OCI-M2 (cell line): ENCODE measurements around the gene EZR.

Experiments used
- DNase-seq: peaks from one replicate; lab custom pipeline; 2025; ENCODE audit not compliant: unreplicated experiment; lab: John Stamatoyannopoulos, UW

Gene EZR

DNA sequence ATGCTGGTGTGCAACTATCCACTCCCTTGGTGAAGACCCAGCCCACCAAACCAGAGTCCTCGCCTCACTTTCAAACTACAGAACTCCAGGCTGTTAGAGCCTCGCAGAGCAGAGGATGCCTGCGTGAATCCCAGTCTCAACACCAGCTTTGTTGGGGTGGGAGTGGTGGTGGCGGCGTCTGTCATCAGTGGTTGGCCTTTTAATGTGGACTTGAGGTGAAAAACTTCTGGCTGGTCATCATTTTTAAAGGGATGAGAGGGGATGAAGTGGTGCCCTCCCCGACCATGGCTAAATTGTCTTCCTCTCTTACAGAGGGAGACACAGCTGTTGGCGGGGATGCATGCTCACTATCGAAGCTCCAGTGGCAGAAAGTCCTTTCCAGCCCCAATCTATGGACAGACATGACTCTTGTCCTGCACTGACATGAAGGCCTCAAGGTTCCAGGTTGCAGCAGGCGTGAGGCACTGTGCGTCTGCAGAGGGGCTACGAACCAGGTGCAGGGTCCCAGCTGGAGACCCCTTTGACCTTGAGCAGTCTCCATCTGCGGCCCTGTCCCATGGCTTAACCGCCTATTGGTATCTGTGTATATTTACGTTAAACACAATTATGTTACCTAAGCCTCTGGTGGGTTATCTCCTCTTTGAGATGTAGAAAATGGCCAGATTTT is 54.9 kb downstream of the EZR start:
- DNase-seq, result no peak

DNA sequence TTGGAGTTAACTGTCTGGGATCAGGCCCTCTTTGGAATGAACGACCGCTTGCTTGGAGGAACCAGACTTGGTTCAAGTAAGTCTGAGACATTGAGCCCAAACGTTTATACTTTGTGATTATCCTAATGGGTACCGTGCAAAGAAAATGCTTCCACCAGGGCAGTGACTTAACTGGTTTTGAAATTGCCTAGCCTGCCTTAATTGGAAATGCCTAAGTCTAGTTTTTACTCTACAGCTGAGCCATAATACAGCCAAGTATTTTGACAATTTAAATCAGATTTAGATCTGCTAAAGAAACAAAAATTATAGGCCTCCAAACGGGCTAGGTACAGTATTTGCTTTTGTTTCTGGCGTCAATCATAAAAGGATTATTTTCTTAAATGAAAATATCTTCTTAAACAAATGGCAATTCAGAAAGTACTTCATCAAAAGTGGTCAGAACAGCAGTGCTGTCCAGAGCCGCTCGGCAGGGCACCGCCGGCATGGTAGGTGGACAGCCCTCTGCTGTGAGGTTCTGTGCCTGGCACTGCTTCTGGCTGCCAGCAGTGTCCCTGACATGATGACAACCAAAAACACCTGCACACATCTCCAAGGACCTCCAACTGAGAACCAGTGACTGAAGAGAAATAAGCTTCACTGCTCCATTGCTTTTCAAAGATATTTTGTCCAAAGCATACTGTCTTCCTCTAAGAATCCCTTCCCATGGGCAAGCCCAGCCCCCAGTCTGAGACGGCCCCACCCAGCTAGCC is 55.6 kb downstream of the EZR start:
- no peak for DNase-seq

DNA sequence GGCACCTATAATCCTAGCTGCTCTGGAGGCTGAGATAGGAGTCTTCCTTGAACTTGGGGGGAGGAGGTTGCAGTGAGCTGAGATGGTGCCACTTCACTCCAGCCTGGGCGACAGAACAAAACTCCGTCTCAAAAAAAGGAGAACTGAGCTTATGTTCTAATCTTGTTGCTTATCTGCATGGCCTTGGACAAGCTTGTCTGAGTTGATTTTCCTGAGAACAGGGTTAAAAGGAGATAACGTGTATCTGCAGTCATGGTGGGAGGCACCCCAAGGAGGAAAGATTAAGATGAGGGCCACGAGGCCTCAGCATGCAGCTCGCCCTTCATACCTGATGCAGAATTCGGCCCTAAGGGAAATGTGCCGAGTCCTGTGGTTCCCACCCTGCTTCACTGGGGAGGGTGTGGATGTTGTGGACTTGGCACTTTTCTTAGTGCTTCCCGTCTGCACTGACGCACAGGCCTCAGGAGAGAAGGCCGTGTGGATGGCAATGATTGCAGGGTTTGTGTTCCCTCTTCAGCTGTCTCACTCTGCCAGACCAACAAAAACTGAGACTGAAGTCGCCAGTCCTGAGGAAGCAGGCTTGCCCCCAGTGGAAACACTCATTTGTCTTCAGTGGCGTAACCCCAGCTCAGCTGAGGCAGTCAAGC is 56.3 kb downstream of the EZR start:
- DNase-seq, result peak; percentile 13

DNA sequence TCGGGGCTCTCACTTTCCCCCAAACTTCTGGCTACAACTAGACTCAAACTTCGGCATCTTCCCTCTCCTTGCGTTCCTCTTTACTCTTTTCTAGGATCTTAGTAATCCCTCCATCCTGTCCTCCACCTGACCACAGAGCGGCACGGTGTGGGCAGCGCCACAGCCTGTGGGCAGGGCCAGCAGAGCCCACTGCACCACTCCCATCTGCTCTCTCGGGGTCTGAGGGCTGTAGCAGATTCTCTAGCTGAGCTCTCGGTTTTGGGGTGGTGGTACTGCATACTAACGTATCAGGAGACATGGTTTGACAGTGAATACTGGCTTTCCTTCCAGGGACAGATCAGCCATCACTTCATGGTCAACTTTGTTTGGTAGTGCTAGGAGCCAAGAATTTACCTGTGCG is 57.4 kb downstream of the EZR start:
- DNase-seq, result no peak

DNA sequence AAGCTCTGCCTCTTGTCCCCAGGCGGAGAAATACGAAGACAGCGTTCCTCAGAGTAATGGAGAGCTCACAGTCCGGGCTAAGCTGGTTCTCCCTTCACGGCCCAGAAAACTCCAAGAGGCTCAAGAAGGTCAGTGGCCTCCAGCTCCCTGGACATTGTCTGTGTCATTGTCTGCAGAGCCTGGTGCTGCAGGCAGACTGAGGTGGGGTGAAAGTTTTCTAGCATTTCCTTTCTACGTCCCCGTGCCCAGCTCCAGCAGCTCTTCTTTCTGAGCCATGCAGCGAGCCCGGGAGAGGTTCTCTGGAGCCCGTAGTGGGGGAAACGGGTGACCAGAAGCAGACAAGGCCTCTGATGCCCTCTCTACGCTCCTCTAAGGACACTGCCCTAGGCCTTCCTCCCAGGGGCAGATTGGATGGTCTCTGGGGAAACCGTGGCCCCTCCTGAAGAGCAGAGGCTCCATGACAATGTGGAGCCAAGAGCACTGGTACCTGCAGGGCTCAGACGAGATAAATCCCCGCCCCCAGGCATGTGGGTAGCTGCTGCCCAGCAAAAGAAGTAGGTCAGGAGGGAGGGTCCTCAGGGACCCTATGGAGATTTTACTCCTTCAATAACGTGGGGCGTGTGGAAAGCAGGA is 58.4 kb downstream of the EZR start:
- DNase-seq, result no peak

DNA sequence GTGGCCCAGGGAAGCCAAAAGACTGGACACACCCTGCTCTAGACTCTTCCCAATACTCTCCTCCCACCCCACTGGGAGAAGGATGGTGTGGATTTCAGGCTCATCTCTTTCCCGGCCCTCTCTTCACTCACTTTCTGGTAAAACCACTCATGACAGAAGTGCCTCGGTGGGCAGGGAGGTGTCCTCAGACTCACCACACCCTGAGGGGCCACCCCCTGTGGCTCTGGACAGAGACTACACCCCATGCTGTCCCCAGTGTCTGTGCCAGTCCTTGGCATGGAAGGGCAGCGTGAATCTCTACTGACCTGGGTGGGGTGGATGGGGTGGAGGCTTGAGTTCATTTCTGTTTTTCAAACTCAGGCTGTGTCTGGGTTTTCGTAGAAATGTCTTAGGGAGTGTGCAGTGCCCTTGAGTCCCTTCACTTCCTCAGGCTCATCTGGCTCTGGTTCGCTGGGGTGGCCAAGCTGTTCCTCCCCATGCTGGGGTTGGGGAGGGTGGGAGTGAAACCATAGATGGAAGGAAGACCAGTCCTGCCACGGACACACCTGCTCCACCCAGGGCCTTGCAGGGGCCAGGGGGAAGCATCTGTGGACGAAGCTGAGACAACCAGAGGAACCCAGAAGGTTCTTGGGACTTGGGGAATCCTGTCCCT is 59.1 kb downstream of the EZR start:
- no peak for DNase-seq

DNA sequence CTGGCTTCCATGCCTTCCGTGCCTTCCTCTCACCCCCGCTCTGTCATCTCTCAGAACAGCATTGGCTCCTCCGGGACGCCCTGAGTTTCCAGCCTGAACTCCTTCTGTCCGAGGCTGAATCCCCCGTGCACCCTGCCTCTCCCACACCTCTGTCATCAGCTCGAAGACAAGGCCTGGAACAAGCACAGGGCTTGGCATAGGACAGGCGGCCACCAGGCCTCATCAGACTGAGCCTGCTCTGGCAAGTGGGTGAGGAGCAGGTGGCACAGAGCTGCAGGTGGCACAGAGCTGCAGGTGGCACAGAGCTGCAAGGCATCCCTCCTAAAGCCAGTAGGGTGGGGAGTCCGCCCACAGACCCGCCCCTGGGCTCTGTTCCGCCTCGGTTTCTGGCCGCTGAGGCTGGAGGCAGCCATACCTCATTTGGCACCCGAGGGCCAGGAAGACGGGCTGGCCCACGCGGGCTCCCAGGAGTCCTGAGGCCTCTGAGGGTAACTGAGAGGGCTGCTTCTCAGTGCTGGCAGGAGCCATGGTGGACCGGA is 60.2 kb downstream of the EZR start:
- DNase-seq, result no peak

DNA sequence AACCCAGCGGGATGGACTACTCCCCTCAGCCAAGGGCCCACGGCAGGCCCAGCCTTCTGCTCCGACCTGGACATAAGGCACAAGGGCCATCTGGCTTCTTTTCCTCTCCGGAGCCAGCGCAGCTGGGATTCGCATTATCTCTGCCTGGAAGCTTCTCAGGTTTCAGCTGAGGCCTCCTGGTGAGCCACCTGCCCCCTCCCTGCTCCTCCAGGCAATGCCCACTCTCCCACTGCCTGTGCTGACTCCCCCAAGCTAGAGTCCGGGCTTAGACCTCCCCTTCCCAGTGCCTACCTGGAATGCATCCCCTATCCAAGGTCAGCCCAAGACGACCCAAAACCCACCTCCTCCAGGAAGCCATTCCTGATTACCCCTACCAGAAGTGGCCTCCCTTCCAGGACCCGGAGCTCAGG is 60.7 kb downstream of the EZR start:
- no peak for DNase-seq

DNA sequence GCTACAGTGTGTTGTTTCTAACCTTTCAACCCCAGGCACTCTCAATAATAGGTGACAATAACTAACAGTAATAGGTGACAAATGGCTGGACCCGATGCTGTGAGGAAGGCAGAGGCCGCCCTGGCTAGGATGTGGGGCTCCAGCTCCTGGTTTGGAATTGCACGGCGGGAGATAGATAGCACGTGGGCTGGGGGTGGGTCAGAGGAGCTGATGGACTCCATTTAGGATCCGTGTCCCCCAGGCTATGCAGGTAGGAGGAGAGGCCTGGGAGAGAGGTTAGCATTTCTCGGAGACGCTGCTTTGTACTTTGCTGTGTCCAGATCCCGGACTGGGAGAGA is 61.4 kb downstream of the EZR start:
- no peak for DNase-seq

DNA sequence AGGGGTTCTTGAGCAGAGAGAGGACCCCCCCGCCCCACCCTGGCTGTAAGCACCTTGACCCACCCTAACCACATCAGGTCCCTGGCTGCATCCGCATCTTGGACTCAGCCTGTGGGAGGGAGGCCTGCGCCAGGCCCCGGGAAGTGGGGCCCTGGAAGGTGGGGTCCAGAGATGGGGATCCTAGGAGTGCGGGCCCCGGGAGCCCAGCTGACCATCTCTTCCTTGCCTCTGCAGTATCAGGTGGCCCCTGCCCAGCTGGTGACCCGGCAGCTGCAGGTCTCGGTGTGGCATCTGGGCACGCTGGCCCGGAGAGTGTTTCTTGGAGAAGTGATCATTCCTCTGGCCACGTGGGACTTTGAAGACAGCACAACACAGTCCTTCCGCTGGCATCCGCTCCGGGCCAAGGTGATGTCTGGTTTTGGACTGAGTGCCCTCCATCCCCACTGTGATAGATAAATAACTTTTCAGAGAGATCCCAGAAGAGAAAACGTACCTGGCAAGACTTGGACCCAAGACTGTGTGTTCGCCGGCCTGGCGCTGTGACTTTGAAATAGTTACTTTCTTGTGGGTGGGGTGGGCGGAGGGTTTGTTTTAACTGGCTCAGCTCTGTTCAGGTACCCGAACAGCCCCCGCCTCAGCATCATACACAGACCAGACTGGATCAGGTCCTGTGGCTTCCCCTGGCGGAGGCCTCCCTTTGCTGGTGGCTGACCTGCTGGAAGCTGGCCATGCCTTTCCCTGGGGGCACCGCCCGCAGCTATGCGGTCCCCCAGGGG is 62.0 kb downstream of the EZR start:
- DNase-seq, result no peak

DNA sequence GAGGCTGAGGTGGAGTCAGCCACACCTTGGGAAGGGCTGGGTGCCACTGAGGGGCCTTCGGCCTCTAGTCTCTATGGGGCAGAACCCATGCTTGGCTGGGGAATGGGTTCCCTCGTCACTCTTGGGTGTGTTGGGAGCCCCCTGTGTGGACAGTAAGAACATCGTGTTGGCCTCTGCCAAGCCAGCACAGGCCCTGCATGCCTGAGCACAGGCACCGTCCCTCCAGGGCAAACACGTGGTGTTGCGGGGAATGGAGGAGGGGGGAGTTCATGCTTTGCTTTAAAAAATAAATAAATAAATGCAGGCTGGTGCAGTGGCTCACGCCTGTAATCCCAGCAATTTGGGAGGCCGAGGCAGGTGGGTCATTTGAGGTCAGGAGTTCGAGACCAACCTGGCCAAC is 63.0 kb downstream of the EZR start:
- no peak for DNase-seq

DNA sequence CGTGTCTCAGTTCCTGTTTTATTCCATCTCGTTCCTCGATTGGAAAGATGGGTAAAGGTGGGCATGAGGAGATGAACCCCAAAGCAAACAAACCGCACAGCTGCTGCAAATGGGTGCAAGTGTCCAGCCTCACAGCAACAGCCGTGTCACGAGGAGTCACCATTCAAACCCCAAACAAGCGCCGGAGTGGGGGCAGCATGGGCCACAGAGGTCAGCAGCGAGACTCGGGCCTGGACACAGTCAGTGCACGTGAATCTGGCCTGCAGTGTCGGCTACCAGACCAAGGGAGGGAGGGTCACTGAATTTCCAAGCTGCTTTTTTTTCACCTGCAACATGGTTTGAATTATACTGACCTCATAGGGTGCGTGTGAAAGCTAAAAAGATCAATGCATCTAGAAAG is 63.5 kb downstream of the EZR start:
- DNase-seq, result no peak

DNA sequence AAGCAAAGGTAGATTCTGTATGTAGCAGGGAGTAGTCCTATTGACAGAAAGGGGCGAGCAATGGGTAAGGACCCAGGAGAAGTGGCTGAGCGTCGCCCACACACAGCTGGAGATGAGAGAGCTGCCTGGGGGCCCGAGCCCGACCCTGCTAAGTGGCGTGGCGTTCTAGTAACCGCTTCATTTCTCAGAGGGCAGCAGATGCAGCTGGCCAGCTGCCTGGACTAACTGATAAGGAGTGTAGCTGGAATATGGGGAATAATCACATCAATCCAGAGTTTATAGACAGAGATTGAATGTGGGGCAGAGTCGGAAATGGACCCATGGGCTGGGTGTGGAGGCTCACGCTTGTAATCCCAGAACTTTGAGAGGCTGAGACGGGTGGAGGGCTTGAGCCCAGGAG is 64.4 kb downstream of the EZR start:
- no peak for DNase-seq

DNA sequence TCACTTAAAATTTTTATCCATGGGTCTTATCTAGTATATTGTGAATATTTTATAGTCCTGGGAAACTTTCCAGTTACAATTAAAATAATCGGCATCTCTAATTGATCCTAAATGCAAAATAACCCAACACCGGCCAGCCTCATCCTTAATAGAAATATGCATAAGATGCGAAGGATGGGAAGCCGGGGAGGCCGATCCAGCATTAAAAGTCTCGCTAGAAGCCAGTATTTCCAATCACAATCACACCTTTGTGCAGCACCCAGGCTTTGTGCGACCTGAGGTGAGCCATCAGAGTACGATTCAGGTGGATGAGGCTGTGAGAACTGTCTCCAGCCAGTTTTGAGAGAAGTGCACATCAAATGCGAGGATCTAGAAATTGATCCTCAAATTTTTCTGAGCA is 65.4 kb downstream of the EZR start:
- no peak for DNase-seq

DNA sequence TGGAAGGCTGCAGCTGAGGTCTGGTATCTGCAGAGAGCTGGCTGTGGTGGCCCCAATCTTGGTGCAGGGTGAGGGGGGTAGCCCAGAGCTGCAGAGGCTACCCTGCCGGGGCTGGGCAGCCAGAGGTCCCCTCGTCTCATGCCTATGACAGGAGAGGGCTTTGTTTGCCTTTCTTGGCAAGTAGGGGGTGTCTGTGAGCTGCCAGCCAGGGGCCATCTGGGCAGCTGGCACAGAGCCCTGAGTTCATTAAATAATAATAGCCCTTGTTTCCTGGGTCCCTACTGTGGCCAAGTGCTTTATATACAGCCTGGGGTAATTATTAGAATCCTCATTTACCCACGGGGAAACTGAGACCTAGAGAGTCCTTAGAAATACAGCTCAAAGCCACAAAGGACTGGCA is 66.6 kb downstream of the EZR start:
- DNase-seq, result no peak

DNA sequence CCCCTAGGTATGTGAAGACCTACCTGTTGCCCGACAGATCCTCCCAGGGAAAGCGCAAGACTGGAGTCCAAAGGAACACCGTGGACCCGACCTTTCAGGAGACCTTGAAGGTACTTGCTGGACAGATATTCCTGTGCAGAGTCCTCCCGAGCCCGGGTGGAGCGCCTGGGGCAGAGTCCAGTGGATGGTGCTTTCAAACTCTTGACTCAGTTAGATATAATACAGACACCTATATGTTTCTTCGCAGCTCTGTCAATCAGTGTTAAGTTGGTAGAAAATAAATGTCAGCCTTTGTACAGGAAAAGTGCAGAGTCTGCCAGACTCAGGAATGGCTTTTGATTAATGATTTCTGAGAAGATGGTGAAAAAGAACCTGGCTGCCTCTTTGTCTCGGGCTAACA is 67.2 kb downstream of the EZR start:
- DNase-seq, result no peak

DNA sequence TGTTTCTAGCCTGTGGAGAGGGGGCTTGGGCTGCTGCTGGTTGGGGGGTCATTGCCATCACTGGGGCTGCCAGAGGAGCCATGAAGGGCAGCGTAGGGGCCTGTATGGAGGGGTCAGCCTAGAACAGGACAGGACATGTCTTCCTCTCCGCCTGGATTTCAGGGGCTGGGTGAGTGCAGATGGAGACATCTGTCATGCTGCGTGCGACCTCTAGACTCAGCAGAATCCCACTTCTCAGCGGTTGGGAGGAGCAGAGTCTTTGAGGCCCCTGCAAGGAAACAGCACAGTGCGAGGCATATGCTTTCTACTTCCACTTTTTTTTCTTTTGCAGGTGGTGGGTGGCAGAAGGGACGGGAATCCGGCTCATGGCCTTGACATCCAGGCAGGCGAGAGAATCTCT is 67.9 kb downstream of the EZR start:
- DNase-seq, result no peak

DNA sequence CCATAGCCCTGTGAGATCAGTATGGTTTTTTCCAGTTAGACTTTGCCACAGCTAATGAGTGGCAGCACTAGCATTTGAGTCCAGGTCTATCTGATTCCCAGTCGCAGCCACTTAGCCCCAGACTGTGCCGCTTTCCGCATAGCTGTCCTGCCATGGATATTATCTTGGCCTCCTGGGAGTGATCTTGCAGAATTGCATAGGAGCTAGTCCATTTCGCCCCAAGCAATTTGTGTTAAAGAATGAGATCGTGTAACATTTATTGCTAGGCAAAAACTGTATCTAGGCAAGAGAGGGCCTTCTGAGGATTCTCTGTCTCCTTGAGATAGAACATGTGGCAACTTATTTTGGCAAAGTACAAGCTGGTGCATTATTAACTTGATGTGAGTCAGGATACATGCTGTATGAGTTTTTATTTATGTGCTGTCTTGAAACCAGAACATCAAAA is 74.2 kb downstream of the EZR start:
- no peak for DNase-seq

DNA sequence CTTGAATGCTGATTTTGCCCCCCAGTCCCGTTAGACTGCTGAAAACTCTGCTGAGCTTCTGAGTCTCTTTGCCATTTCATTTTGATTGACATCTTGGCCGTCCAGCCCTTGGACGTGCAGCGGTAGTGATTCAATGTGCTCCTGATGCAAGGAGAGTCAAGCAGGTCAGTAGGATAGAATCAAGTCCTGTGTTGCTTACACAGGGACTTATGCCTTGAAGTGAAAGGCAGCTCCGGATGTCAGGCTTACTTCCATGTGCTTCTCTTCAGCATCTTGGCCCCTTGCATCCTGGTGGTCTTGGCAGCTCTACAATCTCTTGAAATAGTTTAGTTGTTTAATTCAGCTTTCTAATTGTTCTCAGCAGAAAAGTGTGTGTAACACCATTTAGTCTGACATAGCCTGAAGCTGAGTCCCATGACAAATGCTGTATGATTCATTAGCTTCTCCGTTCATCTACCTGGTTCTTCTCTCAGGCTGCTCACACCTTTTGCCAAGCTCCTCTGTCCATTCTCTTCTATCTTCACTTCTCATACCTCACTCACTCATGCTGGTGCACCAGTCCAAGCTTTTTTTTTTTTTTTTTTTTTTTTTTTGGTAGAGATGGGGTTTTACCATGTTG is 76.0 kb downstream of the EZR start:
- no peak for DNase-seq

DNA sequence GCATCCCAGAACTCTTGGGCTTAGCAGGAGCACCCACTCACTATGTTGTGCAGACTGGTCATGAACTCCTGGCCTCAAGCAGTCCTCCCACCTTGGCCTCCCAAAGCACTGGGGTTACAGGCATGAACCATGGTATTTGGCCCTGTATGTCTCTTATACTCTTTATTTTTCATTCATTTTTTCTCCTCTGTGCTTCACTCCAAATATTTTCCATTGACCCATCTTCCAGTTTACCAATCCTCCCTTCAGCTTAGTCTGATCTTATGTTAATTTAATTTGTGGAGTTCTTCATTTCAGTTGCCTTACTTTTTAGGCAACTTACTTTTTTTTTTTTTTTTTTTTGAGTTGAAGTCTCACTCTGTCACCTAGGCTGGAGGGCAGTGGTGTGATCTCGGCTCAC is 79.5 kb downstream of the EZR start:
- DNase-seq, result no peak
